MCF 10A (cell line): ENCODE measurements around the gene CACNB4. TPM values are rescaled to one million over a fixed set of nuclear protein-coding genes. Genes with fewer than 3 reads are reported as not detected.
A peak's percentile ranks its signal among the peaks of the same experiment; 100 is the strongest.

ENCODE experiments used
- BruUV-seq: library from RNA; stranded (reverse); fragments of 400-500 nt; replicated peaks from 2 replicates; lab custom pipeline; 2021; lab: Mats Ljungman, UMichigan
- CTCF ChIA-PET: fragments of 300-600 bp; sonication (Branson Sonifier 250); formaldehyde crosslinking; extraction: SDS; loops from one replicate; lab custom pipeline; 2021; ENCODE audit warnings: antibody characterized with exemption, inconsistent platforms; lab: Yijun Ruan, JAX
- POLR2A ChIA-PET: fragments of 300-600, 350-650 bp; sonication (Branson Sonifier 250); formaldehyde crosslinking; extraction: SDS; loops from one replicate; lab custom pipeline; 2020; ENCODE audit warnings: antibody characterized with exemption, inconsistent platforms; lab: Yijun Ruan, JAX
- DNase-seq: peaks from one replicate; pipeline ENCODE4 v3.0.0-alpha.2; 2018; ENCODE audit not compliant: unreplicated experiment
- H3K27ac Mint-ChIP-seq: one replicate; pipeline ENCODE4 v1.8.0; 2022; ENCODE audit warnings: mild to moderate bottlenecking, low read depth, mixed read lengths; ENCODE audit not compliant: unreplicated experiment
- H3K27me3 Mint-ChIP-seq: one replicate; pipeline ENCODE4 v1.8.0; 2022; ENCODE audit warnings: mixed read lengths; ENCODE audit not compliant: insufficient read depth, unreplicated experiment
- H3K36me3 Mint-ChIP-seq: one replicate; pipeline ENCODE4 v1.8.0; 2022; ENCODE audit warnings: mild to moderate bottlenecking, moderate library complexity, mixed read lengths; ENCODE audit not compliant: insufficient read depth, unreplicated experiment
- H3K4me1 Mint-ChIP-seq: one replicate; pipeline ENCODE4 v1.8.0; 2022; ENCODE audit warnings: mixed read lengths; ENCODE audit not compliant: insufficient read depth, unreplicated experiment
- H3K4me3 Mint-ChIP-seq: one replicate; pipeline ENCODE4 v1.8.0; 2022; ENCODE audit warnings: mild to moderate bottlenecking, moderate library complexity, mixed read lengths; ENCODE audit not compliant: unreplicated experiment
- H3K9me3 Mint-ChIP-seq: one replicate; pipeline ENCODE4 v1.8.0; 2022; ENCODE audit warnings: mixed read lengths; ENCODE audit not compliant: unreplicated experiment
- intact Hi-C: fragments of 100-400 bp; cut with micrococcal nuclease; formaldehyde crosslinking; loops from 2 replicates; pipeline ENCODE4 v1.14.1; 2022
- total RNA-seq: library from RNA; stranded (reverse); gene quantifications from 2 replicates; pipeline ENCODE4 v1.2.3, GENCODE V29; 2022
- TF ChIP-seq, protein P1 (sequence below): fragments of 200-600 bp; IDR thresholded peaks from one replicate; pipeline ENCODE4 v1.8.0; 2022; ENCODE audit warnings: antibody characterized with exemption, mild to moderate bottlenecking; ENCODE audit not compliant: unreplicated experiment

Gene CACNB4
- total RNA-seq, 1 experiment from 2014 or later: 0.49 TPM

DNA sequence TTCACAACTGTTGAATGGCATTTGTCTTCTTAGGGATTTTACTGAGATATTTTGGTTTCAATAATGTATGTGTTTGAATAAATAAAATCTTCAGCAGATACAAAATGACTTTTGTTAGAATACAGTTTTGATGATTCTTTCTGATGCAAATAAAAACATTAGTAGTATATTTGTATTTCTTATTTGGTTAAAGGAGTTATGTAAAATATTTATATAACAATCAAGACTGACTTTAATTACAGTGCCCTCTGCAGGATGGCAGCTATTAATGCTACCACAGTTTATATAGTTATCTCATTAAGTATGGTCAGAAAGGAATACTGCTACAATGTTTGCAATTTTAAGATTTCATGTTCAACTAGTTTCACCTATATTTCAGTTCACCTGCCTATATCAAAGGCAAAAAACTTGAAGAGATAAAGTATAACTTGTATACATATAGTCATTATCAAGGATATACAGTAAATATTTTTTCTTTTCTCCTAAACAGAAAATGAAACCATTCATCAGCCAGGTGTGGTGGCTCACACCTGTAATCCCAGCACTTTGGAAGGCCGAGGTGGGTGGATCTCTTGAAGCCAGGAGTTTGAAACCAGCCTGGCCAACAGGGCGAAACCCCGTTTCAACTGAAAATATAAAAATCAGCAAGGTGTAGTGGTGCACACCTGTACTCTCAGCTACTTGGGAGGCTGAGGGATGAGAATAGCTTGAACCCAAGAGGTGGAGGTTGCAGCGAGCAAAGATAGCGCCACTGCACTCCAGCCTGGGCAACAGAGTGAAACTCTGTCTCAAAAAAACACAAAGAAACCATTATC lies 290.4 kb downstream of the CACNB4 start:
- Mint-ChIP-seq H3K27ac (no peak overlapping the region), H3K4me1 (no peaks in the 10 kb centered on the region), H3K36me3 (peaks cover 7% of the 10 kb centered on the region), H3K9me3 (no peaks in the 10 kb centered on the region), H3K27me3 (no peaks in the 10 kb centered on the region), H3K4me3 (no peak overlapping the region)
- no TSS peak for BruUV-seq
- DNase-seq: peak; percentile 38
- intact Hi-C loops: no loop called here
- CTCF ChIA-PET: interaction anchor here (0.6 to 3.6 kb wide), 10 partner anchors 8 to 308 kb away, joined by 3 to 18 read pairs (median 4); no protein-coding TSS in a partner anchor
- TF ChIP-seq, protein P1, sequence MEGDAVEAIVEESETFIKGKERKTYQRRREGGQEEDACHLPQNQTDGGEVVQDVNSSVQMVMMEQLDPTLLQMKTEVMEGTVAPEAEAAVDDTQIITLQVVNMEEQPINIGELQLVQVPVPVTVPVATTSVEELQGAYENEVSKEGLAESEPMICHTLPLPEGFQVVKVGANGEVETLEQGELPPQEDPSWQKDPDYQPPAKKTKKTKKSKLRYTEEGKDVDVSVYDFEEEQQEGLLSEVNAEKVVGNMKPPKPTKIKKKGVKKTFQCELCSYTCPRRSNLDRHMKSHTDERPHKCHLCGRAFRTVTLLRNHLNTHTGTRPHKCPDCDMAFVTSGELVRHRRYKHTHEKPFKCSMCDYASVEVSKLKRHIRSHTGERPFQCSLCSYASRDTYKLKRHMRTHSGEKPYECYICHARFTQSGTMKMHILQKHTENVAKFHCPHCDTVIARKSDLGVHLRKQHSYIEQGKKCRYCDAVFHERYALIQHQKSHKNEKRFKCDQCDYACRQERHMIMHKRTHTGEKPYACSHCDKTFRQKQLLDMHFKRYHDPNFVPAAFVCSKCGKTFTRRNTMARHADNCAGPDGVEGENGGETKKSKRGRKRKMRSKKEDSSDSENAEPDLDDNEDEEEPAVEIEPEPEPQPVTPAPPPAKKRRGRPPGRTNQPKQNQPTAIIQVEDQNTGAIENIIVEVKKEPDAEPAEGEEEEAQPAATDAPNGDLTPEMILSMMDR: peak; percentile 26
- POLR2A ChIA-PET: interaction anchor here (0.6 to 1.4 kb wide), 2 partner anchors 19 to 120 kb away, joined by 5 read pairs; partner anchors contain the start of gene ARL5A

DNA sequence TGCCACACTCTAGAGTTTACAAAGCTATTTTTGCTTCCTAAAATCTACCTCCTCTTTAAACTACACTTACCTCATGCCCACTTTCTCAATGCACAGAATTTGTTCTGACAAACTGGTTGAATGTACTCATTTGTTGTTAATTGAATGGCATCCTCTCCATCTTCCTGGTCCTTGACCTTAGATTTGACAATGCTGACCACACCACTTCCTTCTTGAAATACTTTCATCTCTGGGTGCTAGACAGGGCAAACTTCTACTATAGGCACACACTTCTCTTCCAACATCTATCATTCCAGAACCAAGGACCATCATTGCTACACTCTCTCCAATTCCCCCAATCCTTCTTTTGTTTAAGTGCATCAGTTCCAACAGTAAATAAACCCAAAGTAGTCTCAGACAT lies 292.9 kb downstream of the CACNB4 start:
- H3K4me3 Mint-ChIP-seq: no peak overlapping the region
- ChIA-PET CTCF (interaction anchor here (0.7 to 3.6 kb wide), 7 partner anchors 9 to 219 kb away, joined by 3 to 18 read pairs (median 3); no protein-coding TSS in a partner anchor), POLR2A (interaction anchor here (0.6 to 0.7 kb wide), 2 partner anchors 16 to 1328 kb away, joined by 3 to 4 read pairs; no protein-coding TSS in a partner anchor)
- no peaks in the 10 kb centered on the region for H3K4me1 Mint-ChIP-seq
- H3K27me3 Mint-ChIP-seq: no peaks in the 10 kb centered on the region
- no peak overlapping the region for H3K27ac Mint-ChIP-seq
- no peaks in the 10 kb centered on the region for H3K9me3 Mint-ChIP-seq
- no peak for DNase-seq
- TF ChIP-seq, protein P1: no peak
- BruUV-seq: no TSS peak
- H3K36me3 Mint-ChIP-seq: peaks cover 17% of the 10 kb centered on the region
- intact Hi-C loops: no loop called here

DNA sequence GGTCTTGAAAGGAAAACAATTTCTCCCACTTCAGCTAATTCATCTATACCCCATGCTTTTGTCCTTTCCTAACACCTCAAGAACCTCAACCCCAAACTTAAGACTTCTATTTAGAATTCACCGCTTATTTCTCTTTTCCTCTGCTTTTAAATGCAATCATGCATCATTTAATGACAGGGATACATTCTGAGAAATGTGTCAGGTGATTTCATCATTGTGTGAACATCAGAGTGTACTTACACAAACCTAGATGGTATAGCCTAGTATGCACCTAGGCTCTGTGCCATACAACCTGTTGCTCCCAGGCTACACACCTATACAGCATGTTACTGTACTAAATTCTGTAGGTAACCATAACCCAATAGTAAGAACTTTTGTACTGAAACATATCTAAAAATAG lies 293.5 kb downstream of the CACNB4 start:
- peaks cover 23% of the 10 kb centered on the region for H3K36me3 Mint-ChIP-seq
- intact Hi-C loops: no loop called here
- H3K4me3 Mint-ChIP-seq: no peak overlapping the region
- no peak for DNase-seq
- H3K27me3 Mint-ChIP-seq: no peaks in the 10 kb centered on the region
- ChIA-PET POLR2A (no interaction called here), CTCF (interaction anchor here (0.7 kb wide), 2 partner anchors 14 to 279 kb away, joined by 3 read pairs; no protein-coding TSS in a partner anchor)
- TF ChIP-seq, protein P1: no peak
- no peaks in the 10 kb centered on the region for H3K9me3 Mint-ChIP-seq
- no peaks in the 10 kb centered on the region for H3K4me1 Mint-ChIP-seq
- H3K27ac Mint-ChIP-seq: no peak overlapping the region
- BruUV-seq: no TSS peak

DNA sequence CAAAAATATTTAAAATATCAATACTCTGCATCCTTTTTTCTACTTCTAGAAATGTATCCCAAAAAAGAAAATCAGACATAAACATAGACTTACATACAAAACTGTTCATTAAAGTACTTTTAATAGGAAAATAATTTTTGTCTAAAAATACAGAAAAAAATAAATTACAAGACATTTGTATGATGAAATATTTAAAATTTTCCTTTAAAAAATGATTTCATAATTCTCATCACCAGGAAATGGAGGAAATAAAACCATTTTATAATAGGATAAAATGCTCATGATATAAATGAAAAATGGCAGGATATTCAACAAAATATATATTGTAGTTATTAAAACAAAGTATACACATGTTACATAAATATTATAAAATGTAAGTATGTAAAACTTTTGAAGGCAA lies 295.0 kb downstream of the CACNB4 start:
- H3K4me3 Mint-ChIP-seq: no peak overlapping the region
- POLR2A ChIA-PET: interaction anchor here (2.1 kb wide), 1 partner anchor 24 kb away, joined by 10 read pairs; the partner anchor contains the start of gene ARL5A
- no TSS peak for BruUV-seq
- CTCF ChIA-PET: interaction anchor here (1.2 to 2.2 kb wide), 2 partner anchors 10 to 222 kb away, joined by 5 to 9 read pairs; no protein-coding TSS in a partner anchor
- H3K36me3 Mint-ChIP-seq: peaks cover 26% of the 10 kb centered on the region
- H3K27ac Mint-ChIP-seq: no peak overlapping the region
- no peaks in the 10 kb centered on the region for H3K9me3 Mint-ChIP-seq
- no peaks in the 10 kb centered on the region for H3K4me1 Mint-ChIP-seq
- TF ChIP-seq, protein P1: no peak
- intact Hi-C loops: no loop called here
- DNase-seq: no peak
- no peaks in the 10 kb centered on the region for H3K27me3 Mint-ChIP-seq
